Body of pancreas (tissue), 4 donors: ENCODE data around the gene TSPAN4.

Experiments
- POLR2A ChIP-seq, 3 donors: fragments of 450-650 bp; IDR thresholded peaks; one replicate each; pipeline ENCODE4 v1.6.1; 2016; ENCODE audit warnings: antibody characterized with exemption in 3 of 3, mild to moderate bottlenecking in 2 of 3
- TF ChIP-seq, protein P1 (sequence below), 7 experiments: fragments of 450-650 bp in 4 of 7; fragments of 200-600 bp in 3 of 7; sonication (generic) in 3 of 7; IDR thresholded peaks; one replicate each; pipeline ENCODE4 v1.5.1; 2016 to 2019; ENCODE audit warnings: antibody characterized with exemption in 7 of 7

DNA sequence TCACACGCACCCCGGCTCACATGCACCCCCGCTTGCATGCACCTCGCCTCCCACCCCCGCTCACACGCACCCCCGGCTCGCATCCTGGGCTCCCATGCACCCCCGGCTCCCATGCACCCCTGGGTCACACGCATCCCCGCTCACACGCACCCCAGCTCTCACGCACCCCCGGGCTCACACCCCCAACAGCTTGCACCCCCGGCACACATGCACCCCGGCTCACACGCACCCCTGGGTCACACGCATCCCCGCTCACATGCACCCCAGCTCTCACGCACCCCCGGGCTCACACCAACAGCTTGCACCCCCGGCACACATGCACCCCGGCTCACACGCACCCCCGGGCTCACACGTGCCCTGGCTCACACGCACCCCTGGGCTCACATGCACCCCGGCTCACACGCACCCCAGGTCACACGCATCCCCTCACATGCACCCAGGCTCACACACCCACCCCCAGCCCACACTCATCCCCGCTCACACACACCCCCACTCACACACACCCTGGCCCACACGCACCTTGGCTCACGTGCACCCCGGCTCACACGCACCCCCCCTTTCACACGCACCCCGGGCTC, 16.2 kb downstream of the TSPAN4 start:
- TF ChIP-seq, protein P1, sequence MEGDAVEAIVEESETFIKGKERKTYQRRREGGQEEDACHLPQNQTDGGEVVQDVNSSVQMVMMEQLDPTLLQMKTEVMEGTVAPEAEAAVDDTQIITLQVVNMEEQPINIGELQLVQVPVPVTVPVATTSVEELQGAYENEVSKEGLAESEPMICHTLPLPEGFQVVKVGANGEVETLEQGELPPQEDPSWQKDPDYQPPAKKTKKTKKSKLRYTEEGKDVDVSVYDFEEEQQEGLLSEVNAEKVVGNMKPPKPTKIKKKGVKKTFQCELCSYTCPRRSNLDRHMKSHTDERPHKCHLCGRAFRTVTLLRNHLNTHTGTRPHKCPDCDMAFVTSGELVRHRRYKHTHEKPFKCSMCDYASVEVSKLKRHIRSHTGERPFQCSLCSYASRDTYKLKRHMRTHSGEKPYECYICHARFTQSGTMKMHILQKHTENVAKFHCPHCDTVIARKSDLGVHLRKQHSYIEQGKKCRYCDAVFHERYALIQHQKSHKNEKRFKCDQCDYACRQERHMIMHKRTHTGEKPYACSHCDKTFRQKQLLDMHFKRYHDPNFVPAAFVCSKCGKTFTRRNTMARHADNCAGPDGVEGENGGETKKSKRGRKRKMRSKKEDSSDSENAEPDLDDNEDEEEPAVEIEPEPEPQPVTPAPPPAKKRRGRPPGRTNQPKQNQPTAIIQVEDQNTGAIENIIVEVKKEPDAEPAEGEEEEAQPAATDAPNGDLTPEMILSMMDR (IDR thresholded peaks at IDR 0.05) = no peak
- no peak for TF ChIP-seq POLR2A (IDR thresholded peaks at IDR 0.05)
